DMS79 treated with DMSO at 0.1 percent for 48 hours (cell line): ENCODE measurements around the gene DCLRE1B.

Source experiments
- DNase-seq: peaks from one replicate; lab custom pipeline; 2025; lab: John Stamatoyannopoulos, UW

Gene DCLRE1B

GRCh38 chr1:113904674-113905434 is at the start of gene DCLRE1B, which contains the start of gene AP4B1:
DCLRE1B (plus strand) TSS chr1:113905326; CDS start chr1:113905587, 261 bp downstream.
AP4B1 (minus strand) TSS chr1:113904799; CDS start chr1:113904717, 82 bp downstream.
- peak; percentile 99 for DNase-seq

- DNase-seq: no peak
Observed at GRCh38 chr1:113855630-113856400, 49.3 kb upstream of the DCLRE1B start.

- no peak for DNase-seq
Observed at GRCh38 chr1:113856401-113856790, 48.7 kb upstream of the DCLRE1B start.

- no peak for DNase-seq
Observed at GRCh38 chr1:113857776-113858175, 47.4 kb upstream of the DCLRE1B start.

DNA sequence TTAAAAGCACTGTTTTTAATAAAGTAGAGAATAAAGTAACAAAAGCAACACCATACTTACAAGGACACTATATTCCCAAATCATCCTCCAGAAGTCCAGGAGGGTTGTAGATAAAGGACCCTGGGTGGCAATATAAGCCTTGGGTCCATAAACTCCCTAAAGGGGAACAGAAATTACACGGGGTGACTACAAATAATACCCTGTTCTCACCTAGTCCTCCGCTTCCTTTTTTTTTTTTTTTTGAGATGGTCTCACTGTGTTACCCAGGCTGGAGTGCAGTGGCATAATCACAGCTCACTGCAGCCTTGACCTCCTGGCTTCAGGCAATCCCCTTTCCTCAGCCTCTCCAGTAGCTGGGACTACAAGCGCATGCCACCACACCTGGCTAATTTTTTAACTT is 46.7 kb upstream of the DCLRE1B start:
- DNase-seq: no peak

DNA sequence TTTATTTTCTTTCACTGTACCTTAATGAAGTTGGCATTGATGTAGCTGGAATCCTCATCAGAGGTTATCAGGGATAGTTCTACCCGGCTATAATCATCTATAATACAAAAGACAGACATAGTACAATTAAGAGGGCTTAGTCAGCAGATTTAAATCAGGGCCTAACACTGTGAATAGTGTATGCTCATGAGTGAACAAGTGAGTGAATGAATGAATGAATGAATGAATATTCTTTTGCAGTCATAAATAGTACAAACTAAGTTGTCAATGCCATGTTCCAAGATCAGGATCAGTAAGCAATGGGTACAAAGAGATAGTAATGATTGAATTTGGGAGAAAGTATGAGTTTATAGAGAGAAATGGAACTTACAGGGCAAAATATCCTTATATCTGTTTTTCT is 46.1 kb upstream of the DCLRE1B start:
- no peak for DNase-seq

- no peak for DNase-seq
Observed at GRCh38 chr1:113859478-113860175, 45.5 kb upstream of the DCLRE1B start.

GRCh38 chr1:113860891-113861290 is 44.2 kb upstream of the DCLRE1B start:
- DNase-seq: no peak

- no peak for DNase-seq
Observed at GRCh38 chr1:113861641-113862040, 43.5 kb upstream of the DCLRE1B start.

DNA sequence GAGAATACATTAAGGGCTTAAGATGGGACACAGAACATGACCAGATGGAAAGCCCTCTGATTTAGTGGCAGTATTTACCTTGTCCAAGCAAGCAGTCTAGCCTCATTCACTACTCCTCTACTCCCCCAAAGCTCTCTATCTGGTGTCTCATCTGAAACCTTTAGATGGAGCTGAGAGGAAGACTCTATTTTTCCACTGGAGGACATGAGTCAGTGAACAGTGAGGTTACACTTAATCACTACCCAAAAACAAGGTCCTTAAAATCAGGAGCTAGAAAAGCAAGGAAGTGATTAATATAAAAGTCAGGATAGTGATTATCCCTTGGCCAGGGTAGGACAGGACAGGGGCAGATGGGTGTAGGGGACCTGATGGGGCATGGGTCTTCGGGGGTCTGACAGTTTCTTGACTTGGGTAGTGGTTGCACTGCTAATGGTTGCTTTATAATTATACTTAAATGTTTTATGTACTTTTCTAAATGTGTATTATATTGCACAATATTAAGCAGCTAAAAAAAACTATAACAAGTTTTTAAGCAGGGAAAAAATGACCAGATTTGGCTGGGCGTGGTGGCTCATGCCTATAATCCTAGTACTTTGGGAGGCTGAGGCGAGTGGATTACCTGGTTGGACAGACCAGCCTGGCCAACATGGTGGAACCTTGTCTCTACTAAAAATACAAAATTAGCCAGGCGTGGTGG is 36.6 kb upstream of the DCLRE1B start:
- DNase-seq: no peak

- DNase-seq: no peak
Observed at GRCh38 chr1:113870778-113871177, 34.3 kb upstream of the DCLRE1B start.

- DNase-seq: no peak
Observed at GRCh38 chr1:113871597-113872113, 33.5 kb upstream of the DCLRE1B start, which contains the start of gene PTPN22. PTPN22 (minus strand) TSS chr1:113871712.

DNA sequence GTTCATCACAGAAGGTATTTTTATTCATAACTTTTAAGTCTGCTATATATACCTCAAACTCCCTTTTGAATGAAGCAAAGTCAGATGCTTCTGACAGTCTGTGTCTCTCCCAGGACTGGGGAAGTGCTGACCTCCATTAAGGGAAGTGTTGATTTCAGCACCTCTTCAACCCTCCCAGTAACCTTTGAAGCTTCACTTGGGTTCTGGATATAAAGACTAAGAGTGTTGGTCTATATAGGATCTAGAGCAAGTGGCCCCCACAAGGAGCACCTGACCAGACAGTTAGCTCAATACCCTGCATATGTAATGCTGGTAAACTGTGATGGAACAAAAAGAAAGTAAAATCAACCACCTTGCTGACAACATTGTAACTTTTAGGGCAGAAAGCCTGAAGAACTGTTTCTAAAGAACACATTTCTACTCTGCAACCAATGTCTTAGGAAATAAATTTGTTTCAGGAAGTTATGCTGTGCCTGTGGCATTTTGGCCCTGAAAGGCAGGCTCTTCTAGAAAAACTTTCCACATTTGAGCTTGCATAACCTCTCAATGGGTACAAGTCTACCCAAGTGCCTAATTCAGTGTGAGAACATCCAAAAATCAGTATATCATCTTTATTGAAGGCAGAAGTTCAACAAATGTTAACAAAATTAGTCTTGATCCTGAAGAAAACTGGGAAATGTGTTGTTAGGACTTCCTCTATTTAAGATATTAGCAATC is 32.7 kb upstream of the DCLRE1B start:
- no peak for DNase-seq

GRCh38 chr1:113874012-113874879 is 30.9 kb upstream of the DCLRE1B start:
- no peak for DNase-seq

GRCh38 chr1:113875714-113876113 is 29.4 kb upstream of the DCLRE1B start:
- DNase-seq: no peak

DNA sequence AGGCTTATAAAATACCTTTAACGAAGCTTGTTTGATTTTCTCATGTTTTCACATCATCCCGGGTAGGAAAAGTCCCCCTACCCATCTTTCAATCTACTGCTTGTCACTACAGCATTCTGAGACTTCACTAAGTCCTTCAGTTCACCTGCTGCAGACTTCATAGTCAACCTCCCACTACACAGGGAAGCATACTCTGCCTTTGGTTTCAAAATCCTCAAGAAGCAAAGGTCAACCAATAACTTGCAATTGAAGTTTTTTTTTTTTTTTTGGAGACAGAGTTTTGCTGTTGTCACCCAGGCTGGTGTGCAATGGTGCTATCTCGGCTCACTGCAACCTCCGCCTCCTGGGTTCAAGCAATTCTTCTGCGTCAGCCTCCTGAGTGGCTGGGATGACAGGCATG is 28.9 kb upstream of the DCLRE1B start:
- DNase-seq: no peak

GRCh38 chr1:113879739-113880038 is 25.4 kb upstream of the DCLRE1B start:
- no peak for DNase-seq

GRCh38 chr1:113881661-113882060 is 23.5 kb upstream of the DCLRE1B start:
- DNase-seq: no peak

- no peak for DNase-seq
Observed at GRCh38 chr1:113886417-113887401, 18.4 kb upstream of the DCLRE1B start.
